ENCODE measurements around the gene BSN.

DNA sequence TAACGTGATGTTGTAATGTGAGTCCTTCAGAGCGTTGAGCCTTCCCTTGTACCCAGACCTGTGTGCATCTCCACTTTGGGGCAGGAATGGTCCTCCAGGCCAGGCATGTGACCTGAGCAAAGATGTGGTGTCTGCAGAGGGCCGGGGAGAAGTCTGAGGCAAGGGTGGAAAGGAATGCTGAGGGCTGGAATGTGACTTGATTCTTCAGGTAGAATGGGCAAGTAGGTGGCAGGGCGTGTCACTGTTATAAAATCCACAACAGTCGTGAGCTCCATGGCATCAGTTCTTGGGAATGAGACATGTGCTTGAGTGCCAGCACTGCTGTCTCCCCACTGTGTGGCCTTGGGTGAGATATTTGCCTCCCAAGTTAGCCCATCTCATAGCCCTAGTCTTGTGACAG is 24.0 kb upstream of the BSN start:
- TF ChIP-seq EZH2 (IDR thresholded peaks at IDR 0.05; ENCODE audit: borderline replicate concordance, low read depth, low read length, severe bottlenecking), result no peak
- no peak for TF ChIP-seq CTCF (IDR thresholded peaks at IDR 0.05; ENCODE audit: extremely low read depth in 1 of 2, insufficient read depth in 1 of 2, low read depth in 1 of 2, low read length in 2 of 2)

Data from endothelial cell of umbilical vein (primary cell).